Psoas muscle (tissue), 8 donors: ENCODE results near the gene KAT2A. TPM values are rescaled to one million over a fixed set of nuclear protein-coding genes. Genes with fewer than 3 reads are reported as not detected.

Source experiments
- ATAC-seq, 4 donors: fragments of 200-7000 bp; cut with Tn5 transposase; one replicate each; pipeline ENCODE4 v1.9.1; 2020; ENCODE audit warnings: moderate library complexity in 3 of 4, mild to moderate bottlenecking in 2 of 4
- DNase-seq, 2 donors: peaks; one replicate each; pipeline ENCODE4 v3.0.0-alpha.2; 2020
- H3K27ac ChIP-seq: fragments of 200-600 bp; one replicate; pipeline ENCODE4 v1.8.0; 2022
- H3K27me3 ChIP-seq, 3 donors: fragments of 200-600 bp in 1 of 3; one replicate each; pipeline versions ENCODE4 v1.6.1 to v1.8.0; 2013 to 2022; ENCODE audit warnings: low read length in 2 of 3, mild to moderate bottlenecking in 2 of 3, moderate library complexity in 1 of 3; ENCODE audit not compliant: insufficient read depth in 3 of 3
- H3K36me3 ChIP-seq, 2 donors: fragments of 200-600 bp in 1 of 2; one replicate each; pipeline versions ENCODE4 v1.6.1 to v1.8.0; 2013 to 2022; ENCODE audit warnings: low read depth in 1 of 2, mild to moderate bottlenecking in 1 of 2, moderate library complexity in 1 of 2; ENCODE audit not compliant: insufficient read depth in 1 of 2
- H3K4me1 ChIP-seq: fragments of 200-600 bp; one replicate; pipeline ENCODE4 v1.8.0; 2022
- H3K4me3 ChIP-seq: fragments of 200-600 bp; one replicate; pipeline ENCODE4 v1.8.0; 2022; ENCODE audit warnings: mild to moderate bottlenecking
- H3K9me3 ChIP-seq: fragments of 200-600 bp; one replicate; pipeline ENCODE4 v1.8.0; 2022
- WGBS, 3 donors: extraction: QIAGEN DNeasy Blood & Tissue Kit; methylation state at CpG; one replicate each; pipeline versions ENCODE4 v1.1.6 to v1.1.7; 2013; 5-methylcytosine and 5-hydroxymethylcytosine counted together
- intact Hi-C, 2 donors: fragments of 100-400 bp; cut with DNase I; formaldehyde crosslinking; loops; one replicate each; pipeline versions ENCODE4 v1.11.0 to v1.14.2; 2022
- polyA plus RNA-seq, 3 donors: library from polyadenylated mRNA; stranded (reverse); fragments of 200-250 nt; gene quantifications; one replicate each; pipeline ENCODE4 v1.2.3, GENCODE V29; 2013
- total RNA-seq, 4 donors: library from RNA; stranded (reverse); fragmentation: NEBNext Ultra II Directional in 2 of 4; extraction: Animal tissue kit (Norgen Biotek cat#: 25700) in 2 of 4; gene quantifications; one replicate each; pipeline versions ENCODE4 v1.2.1 to v1.2.4, GENCODE V29; 2021 to 2023
- TF ChIP-seq, protein P1 (sequence below): fragments of 200-600 bp; IDR thresholded peaks from one replicate; pipeline ENCODE4 v1.8.0; 2022; ENCODE audit warnings: antibody characterized with exemption
- donor health status: healthy with polysubstance abuse.
- donor health status: DM: no; HTN: no; CAD: no; lungs with moderate emphysema.
- donor health status: Bipolar disorder and iron deficiency.
- donor health status: healthy.
- donor health status: DM: yes; HTN: yes; CAD: no.
- donor health status: DM: no; HTN: no; CAD: no.
- donor health status: DM: no; HTN: no; CAD: no.
- donor health status: DM: yes; HTN: yes; CAD: no.

Gene KAT2A
- total and polyA plus RNA-seq, 7 donors = 12.3 to 35.3 (median 20.9) TPM

DNA sequence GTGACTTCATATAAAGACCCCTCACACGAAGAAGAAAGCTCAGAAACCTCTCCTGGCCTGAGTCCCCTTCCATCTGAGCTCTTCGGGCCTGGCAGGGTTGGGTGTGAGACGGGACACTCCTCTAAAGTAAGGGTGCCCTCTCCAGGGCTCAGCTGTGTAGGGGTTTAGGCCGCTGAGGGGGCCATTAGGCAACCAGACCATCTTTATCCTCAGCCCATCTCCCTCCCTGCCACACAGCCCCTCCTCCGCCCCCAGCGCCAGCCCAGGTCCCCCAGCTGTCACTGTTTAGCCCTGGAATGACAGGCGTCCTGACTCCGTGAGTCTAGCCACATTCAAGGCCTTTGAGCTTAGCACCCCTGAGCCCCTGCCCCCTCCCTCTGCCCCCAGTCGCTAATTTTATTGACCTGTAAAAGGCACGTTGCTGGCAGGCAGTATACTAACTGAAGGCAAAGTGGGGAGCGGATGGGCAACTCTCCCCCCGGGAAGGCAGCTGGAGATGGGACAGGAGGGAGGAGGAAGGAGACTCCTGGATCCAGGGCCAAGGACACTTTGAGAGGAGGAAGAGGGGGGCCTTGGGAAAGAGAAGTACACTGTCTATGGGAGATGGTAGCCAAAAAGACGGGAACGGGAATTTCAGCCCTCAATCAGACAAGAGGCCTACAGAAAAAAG is 22.3 kb downstream of the KAT2A start:
- peaks cover 0 to 9% (median 0%) of the 10 kb centered on the region in 3 donors for H3K27me3 ChIP-seq
- intact Hi-C loops = loop anchor here in 1 of 2 donors (5.0 kb wide), 1 partner anchor 72 kb away; no protein-coding TSS in a partner anchor
- 37 to 48% (median 41%) methylated on average over 14 of the region's 14 CpGs for WGBS, 3 donors
- no peak for DNase-seq
- peaks cover 10% of the 10 kb centered on the region for H3K4me1 ChIP-seq
- TF ChIP-seq, protein P1, sequence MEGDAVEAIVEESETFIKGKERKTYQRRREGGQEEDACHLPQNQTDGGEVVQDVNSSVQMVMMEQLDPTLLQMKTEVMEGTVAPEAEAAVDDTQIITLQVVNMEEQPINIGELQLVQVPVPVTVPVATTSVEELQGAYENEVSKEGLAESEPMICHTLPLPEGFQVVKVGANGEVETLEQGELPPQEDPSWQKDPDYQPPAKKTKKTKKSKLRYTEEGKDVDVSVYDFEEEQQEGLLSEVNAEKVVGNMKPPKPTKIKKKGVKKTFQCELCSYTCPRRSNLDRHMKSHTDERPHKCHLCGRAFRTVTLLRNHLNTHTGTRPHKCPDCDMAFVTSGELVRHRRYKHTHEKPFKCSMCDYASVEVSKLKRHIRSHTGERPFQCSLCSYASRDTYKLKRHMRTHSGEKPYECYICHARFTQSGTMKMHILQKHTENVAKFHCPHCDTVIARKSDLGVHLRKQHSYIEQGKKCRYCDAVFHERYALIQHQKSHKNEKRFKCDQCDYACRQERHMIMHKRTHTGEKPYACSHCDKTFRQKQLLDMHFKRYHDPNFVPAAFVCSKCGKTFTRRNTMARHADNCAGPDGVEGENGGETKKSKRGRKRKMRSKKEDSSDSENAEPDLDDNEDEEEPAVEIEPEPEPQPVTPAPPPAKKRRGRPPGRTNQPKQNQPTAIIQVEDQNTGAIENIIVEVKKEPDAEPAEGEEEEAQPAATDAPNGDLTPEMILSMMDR = no peak
- H3K27ac ChIP-seq = no peak overlapping the region
- H3K4me3 ChIP-seq = no peak overlapping the region
- H3K36me3 ChIP-seq = peaks cover 0 to 4% of the 10 kb centered on the region in 2 donors
- no peaks in the 10 kb centered on the region for H3K9me3 ChIP-seq
- peak; percentile 44 to 60 (median 51) for ATAC-seq

DNA sequence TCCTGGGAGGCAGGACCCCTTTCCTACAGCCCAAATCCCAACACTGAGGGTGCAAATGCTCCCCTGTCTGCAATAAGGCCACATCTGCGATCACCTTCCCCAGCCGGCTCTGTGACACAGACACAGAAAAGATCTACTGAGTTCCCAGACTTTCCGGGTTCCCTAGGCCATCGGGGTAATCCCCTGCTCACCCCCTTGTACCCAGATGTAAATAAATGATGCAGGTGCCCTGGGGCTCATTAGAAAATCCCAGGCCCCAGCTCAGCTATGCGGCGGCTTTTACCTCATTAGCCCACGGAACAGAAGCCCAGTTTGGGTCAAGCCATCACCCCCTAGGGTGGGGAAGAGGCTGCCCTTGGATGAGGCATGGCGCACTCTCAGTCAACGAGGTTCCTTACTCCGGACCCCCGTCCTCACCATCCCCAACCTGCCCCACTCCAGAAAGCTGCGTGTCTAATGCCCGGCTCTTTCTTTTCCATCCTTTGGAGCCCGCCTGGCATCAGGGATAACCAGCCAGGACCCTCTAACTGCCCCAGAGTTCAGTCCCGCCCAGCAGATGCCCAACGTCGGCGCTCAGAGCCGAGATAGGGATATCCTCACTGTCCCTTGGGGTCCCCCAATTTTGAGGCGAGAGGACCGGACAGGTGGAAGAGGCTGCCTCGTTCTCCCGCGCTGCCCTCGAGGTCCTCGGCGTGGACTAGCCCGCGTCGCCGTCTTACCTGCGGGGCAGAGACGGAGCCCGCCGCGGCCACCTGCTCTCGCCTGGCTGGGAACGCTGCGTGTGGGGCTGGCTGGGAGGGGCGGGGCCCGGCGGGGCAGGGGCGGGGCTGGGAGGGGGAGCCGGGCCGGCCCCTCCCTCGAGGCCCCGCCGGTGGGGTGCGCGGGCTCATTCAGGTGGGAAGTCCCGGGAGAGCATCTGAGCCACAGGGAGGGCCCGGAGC is 23.2 kb downstream of the KAT2A start, which contains the start of gene ZNF385C:
TSS of gene ZNF385C (minus strand) at position 783 of the 941 bp plus-strand sequence. CDS start 35,417 bp downstream, outside the sequence.
- peak within 1 kb of the TSS; percentile 38 for H3K4me3 ChIP-seq
- H3K27me3 ChIP-seq = peaks cover 0 to 9% (median 0%) of the 10 kb centered on the region in 3 donors
- intact Hi-C loops = loop anchor here in 1 of 2 donors (5.0 kb wide), 1 partner anchor 71 kb away; no protein-coding TSS in a partner anchor
- H3K9me3 ChIP-seq = no peaks in the 10 kb centered on the region
- H3K27ac ChIP-seq = no peak within 1 kb of the TSS
- WGBS, 3 donors = 19 to 24% (median 21%) methylated on average over 46 to 52 of the region's 52 CpGs
- no peaks in the 10 kb centered on the region for H3K36me3 ChIP-seq
- TF ChIP-seq, protein P1 = no peak
- ATAC-seq (peak in 2 of 4 donors; percentile 22 to 32), DNase-seq (no peak)
- H3K4me1 ChIP-seq = peaks cover 10% of the 10 kb centered on the region

DNA sequence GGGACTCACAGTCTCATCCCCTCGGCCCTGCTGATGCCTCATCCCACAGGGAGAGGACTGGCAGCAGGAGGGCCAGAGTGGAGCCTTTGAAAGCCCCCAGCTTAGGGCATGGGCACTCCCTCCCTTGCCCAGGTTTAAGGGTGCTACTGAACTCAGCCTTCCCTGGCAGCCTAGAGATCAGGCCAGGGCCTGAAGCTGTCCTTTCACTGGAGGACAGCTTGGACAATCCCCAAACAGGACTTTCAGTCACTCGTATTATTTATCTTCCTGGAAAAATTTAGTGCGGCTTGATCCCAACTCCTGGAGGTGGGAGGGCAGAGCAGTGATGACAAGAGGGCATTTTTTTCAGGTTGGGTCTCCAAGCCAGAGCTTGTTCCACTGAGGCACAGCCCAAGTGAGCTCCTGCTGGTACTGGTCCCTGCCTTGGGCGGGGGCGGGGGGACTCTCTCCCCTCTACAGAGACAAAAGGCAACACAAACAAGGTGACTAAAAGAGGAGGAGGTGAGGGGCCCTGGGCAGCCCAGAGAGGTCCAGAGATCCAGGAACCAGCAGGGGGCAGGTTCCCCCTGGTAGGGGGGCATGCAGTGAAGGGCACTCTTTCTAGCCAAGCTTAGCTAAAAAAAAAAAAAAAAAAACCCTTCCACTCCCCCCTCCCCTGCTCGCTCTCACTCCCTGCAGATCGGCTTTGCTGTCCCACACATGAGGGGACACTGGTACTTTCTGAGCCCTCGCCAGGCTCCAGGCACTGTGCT is 24.6 kb downstream of the KAT2A start:
- 66 to 73% (median 71%) methylated on average over 7 to 8 of the region's 8 CpGs for WGBS, 3 donors
- Histone ChIP-seq H3K4me3 (no peak overlapping the region), H3K27me3 (peaks cover 0 to 9% (median 0%) of the 10 kb centered on the region in 3 donors), H3K4me1 (no peaks in the 10 kb centered on the region), H3K36me3 (no peaks in the 10 kb centered on the region), H3K9me3 (no peaks in the 10 kb centered on the region), H3K27ac (no peak overlapping the region)
- ATAC-seq (no peak), DNase-seq (no peak)
- intact Hi-C loops = loop anchor here in 1 of 2 donors (5.0 kb wide), 1 partner anchor 69 kb away; no protein-coding TSS in a partner anchor
- TF ChIP-seq, protein P1 = no peak

DNA sequence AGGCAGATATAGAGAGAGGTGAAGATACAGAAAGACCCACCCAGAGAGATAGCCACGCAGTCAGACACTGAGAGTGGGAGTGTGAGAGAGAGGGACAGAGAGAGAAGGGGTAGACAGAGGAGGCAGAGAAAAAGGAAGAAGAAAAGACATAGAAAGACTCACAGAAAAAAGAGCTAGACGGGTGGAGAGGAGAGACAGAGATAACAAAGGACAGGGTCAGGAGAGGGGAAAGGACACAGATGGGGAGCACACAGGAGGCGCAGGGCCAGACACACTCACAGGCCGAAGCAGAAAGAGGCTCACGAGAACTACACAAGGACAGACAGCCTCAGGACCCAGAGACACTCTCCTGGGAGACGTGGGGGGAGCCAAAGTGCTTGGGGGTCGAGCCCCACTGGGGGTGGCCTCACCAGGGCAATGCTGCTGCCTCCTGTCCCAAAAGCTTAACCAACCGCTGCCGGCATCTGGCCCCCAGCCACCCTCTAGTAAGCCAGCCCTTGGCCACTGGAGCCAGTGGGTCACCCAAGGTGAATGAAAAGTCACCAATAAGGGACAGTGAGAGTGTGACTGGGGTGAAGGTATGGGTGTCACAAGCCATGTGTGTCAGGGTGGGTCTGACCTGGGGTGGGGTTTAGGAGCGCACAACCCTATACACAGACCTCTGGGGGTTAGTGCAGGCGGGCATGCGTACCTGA is 26.6 kb downstream of the KAT2A start:
- no peaks in the 10 kb centered on the region for H3K9me3 ChIP-seq
- ATAC-seq = peak; percentile 31 to 64 (median 48)
- no peak for DNase-seq
- peaks cover 0 to 9% (median 0%) of the 10 kb centered on the region in 3 donors for H3K27me3 ChIP-seq
- TF ChIP-seq, protein P1 = no peak
- no peaks in the 10 kb centered on the region for H3K36me3 ChIP-seq
- no peak overlapping the region for H3K27ac ChIP-seq
- no peak overlapping the region for H3K4me3 ChIP-seq
- intact Hi-C loops = loop anchor here in 1 of 2 donors (5.0 kb wide), 1 partner anchor 67 kb away; no protein-coding TSS in a partner anchor
- WGBS, 3 donors = 61 to 67% (median 66%) methylated on average over 12 of the region's 12 CpGs
- no peaks in the 10 kb centered on the region for H3K4me1 ChIP-seq
